Gastroesophageal sphincter (tissue), 3 donors: ENCODE data around the gene TAF3.

Experiments used
- EP300 ChIP-seq: sonication (generic); formaldehyde crosslinking; IDR thresholded peaks from one replicate; pipeline ENCODE4 v1.6.1; 2017; ENCODE audit warnings: antibody characterized with exemption, mild to moderate bottlenecking
- POLR2A ChIP-seq, 2 donors: fragments of 450-650 bp; IDR thresholded peaks; one replicate each; pipeline ENCODE4 v1.6.1; 2017; ENCODE audit warnings: antibody characterized with exemption in 2 of 2, mild to moderate bottlenecking in 2 of 2, moderate library complexity in 1 of 2
- POLR2AphosphoS5 ChIP-seq: sonication (generic); formaldehyde crosslinking; IDR thresholded peaks from one replicate; pipeline ENCODE4 v1.6.1; 2017; ENCODE audit warnings: antibody characterized with exemption
- TF ChIP-seq, protein P1 (sequence below), 4 experiments: fragments of 200-600 bp in 2 of 4; fragments of 450-650 bp in 2 of 4; sonication (generic) in 1 of 4; IDR thresholded peaks; one replicate each; pipeline ENCODE4 v1.5.1; 2017 to 2019; ENCODE audit warnings: antibody characterized with exemption in 4 of 4, mild to moderate bottlenecking in 2 of 4, moderate library complexity in 2 of 4

DNA sequence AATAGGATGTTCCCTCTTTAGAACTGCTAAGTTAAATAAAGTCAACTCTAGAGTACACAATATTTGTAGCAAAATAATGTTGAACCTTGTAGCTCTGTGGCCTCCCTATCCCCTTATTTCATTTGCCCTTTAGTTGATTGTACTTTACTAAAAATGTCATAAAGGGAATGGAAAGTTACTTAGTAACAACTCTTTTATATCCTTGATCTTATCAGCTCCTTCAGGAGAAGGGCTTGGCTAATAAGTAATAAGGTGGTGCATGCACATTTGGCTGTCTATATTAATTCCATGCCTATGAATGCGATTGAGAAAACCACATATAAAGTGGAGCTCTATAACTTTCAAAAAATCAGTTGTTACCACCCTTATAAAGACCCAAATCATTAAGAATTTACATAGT is 194.7 kb downstream of the TAF3 start:
- no peak for TF ChIP-seq EP300
- TF ChIP-seq, protein P1, sequence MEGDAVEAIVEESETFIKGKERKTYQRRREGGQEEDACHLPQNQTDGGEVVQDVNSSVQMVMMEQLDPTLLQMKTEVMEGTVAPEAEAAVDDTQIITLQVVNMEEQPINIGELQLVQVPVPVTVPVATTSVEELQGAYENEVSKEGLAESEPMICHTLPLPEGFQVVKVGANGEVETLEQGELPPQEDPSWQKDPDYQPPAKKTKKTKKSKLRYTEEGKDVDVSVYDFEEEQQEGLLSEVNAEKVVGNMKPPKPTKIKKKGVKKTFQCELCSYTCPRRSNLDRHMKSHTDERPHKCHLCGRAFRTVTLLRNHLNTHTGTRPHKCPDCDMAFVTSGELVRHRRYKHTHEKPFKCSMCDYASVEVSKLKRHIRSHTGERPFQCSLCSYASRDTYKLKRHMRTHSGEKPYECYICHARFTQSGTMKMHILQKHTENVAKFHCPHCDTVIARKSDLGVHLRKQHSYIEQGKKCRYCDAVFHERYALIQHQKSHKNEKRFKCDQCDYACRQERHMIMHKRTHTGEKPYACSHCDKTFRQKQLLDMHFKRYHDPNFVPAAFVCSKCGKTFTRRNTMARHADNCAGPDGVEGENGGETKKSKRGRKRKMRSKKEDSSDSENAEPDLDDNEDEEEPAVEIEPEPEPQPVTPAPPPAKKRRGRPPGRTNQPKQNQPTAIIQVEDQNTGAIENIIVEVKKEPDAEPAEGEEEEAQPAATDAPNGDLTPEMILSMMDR (IDR thresholded peaks at IDR 0.05) = no peak
- TF ChIP-seq POLR2A (IDR thresholded peaks at IDR 0.05) = no peak
- no peak for TF ChIP-seq POLR2AphosphoS5
